ENCODE results near the gene FRS3. TPM values are rescaled to one million over a fixed set of nuclear protein-coding genes. Genes with fewer than 3 reads are reported as not detected.
"Not testable (repeated sequence)": the region's sequence is repeated elsewhere in the genome, so short reads cannot be mapped to it uniquely, and the experiment has no call there.

FRS3 gene
- total and polyA plus RNA-seq, 9 donors = 1.00 to 8.4 (median 6.2) TPM

DNA sequence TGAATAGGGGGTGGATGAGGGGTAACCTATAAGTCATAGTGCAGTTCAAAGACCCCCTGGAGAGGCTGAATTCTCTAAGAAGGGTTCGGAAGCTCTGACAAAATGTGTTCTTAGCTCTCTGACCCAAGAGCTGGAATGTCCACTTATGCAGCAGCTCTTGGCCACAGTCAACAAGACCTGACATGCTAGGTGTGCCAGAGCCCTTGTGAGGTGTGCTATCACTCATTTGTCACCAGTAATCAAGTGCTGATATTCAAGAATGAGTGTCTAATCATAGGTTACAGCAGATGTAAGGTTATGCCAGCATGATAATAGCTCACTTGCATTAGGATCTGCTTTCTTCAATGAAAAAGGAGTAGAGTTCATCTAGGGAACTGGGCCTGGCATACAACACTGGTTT, 35.9 kb upstream of the FRS3 start:
- H3K36me3 ChIP-seq = no peaks in the 10 kb centered on the region
- H3K4me1 ChIP-seq (ENCODE audit: insufficient read depth) = no peaks in the 10 kb centered on the region
- no peak for DNase-seq
- no peaks in the 10 kb centered on the region for H3K9me3 ChIP-seq
- no peak overlapping the region for H3K4me3 ChIP-seq
- intact Hi-C loops (cut with DNase I) = no loop called here
- no peaks in the 10 kb centered on the region for H3K27me3 ChIP-seq
- WGBS, 3 donors = 92 to 98% (median 92%) methylated on average over 1 of the region's 1 CpG
- H3K27ac ChIP-seq = no peak overlapping the region
- TF ChIP-seq POLR2A (IDR thresholded peaks at IDR 0.05) (no peak), EP300 (IDR thresholded peaks at IDR 0.05) (no peak)
- TF ChIP-seq, protein P1, sequence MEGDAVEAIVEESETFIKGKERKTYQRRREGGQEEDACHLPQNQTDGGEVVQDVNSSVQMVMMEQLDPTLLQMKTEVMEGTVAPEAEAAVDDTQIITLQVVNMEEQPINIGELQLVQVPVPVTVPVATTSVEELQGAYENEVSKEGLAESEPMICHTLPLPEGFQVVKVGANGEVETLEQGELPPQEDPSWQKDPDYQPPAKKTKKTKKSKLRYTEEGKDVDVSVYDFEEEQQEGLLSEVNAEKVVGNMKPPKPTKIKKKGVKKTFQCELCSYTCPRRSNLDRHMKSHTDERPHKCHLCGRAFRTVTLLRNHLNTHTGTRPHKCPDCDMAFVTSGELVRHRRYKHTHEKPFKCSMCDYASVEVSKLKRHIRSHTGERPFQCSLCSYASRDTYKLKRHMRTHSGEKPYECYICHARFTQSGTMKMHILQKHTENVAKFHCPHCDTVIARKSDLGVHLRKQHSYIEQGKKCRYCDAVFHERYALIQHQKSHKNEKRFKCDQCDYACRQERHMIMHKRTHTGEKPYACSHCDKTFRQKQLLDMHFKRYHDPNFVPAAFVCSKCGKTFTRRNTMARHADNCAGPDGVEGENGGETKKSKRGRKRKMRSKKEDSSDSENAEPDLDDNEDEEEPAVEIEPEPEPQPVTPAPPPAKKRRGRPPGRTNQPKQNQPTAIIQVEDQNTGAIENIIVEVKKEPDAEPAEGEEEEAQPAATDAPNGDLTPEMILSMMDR (IDR thresholded peaks at IDR 0.05) = no peak

DNA sequence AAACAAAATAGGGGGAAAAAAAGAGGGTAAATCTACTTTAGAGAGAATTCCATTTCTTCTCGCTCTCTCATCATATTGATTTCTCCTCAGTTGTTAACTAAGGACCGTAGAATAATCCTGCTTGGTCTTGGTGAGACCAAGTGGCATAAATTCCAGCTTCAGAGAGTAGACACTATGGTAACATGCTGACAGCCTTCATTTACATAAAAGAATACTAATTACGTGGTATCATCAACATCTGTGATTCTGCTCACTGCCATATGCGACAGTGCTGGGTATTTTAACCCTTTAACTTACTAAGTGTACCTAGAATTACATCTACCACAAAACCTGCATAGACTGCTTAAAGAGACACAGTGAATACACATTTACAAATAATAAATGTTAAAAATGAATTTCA, 34.9 kb upstream of the FRS3 start:
- Histone ChIP-seq H3K27ac (no peak overlapping the region), H3K4me1 (ENCODE audit: insufficient read depth) (no peaks in the 10 kb centered on the region), H3K36me3 (no peaks in the 10 kb centered on the region), H3K4me3 (no peak overlapping the region), H3K27me3 (no peaks in the 10 kb centered on the region), H3K9me3 (no peaks in the 10 kb centered on the region)
- TF ChIP-seq EP300 (IDR thresholded peaks at IDR 0.05) (no peak), POLR2A (IDR thresholded peaks at IDR 0.05) (no peak)
- TF ChIP-seq, protein P1 (IDR thresholded peaks at IDR 0.05) = no peak
- WGBS, 3 donors = 70 to 75% (median 75%) methylated on average over 4 of the region's 4 CpGs
- no peak for DNase-seq
- intact Hi-C loops (cut with DNase I) = no loop called here

DNA sequence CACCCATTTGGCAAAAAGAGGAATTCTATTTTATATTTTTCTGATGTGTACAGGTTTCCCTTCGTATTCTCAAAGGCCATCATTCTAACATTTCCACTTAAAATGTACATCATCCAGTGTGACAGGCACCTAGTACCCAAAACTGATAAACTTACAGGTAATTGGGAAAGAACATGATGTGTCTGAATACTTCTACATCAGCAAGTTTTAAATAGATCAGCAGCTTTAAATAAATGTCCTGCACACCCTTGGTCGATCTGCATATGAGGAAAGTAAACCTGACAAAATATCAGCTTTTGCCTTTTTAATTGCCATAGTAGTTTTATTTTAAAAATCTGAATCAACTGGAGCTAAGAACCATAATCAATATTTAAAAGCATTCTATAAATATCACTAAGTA, 34.3 kb upstream of the FRS3 start:
- Histone ChIP-seq H3K27ac (no peak overlapping the region), H3K36me3 (no peaks in the 10 kb centered on the region), H3K4me3 (no peak overlapping the region), H3K4me1 (ENCODE audit: insufficient read depth) (no peaks in the 10 kb centered on the region), H3K27me3 (no peaks in the 10 kb centered on the region), H3K9me3 (no peaks in the 10 kb centered on the region)
- TF ChIP-seq POLR2A (IDR thresholded peaks at IDR 0.05) (no peak), EP300 (IDR thresholded peaks at IDR 0.05) (no peak)
- TF ChIP-seq, protein P1 (IDR thresholded peaks at IDR 0.05) = no peak
- WGBS, 3 donors = 86 to 87% (median 87%) methylated on average over 2 of the region's 2 CpGs
- intact Hi-C loops (cut with DNase I) = no loop called here
- no peak for DNase-seq

DNA sequence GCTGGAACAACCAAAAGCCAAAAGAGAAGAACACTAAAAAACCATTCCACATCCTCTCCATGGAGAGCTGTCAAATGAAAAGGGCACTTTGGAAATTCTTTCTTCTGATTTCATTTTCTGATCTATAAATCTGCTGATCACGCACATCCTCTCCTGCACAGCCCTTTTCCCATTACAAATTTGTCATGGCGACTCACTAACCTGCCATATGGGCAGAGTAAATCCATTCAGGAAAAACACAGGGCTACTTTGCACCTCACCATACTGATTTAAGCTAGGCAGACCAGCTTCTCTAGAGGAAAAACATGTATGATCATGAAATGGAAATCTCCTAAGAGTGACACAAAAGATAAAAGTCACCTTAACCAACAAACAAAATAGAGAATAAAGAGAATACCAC, 33.8 kb upstream of the FRS3 start:
- no peak for DNase-seq
- TF ChIP-seq POLR2A (IDR thresholded peaks at IDR 0.05) (no peak), EP300 (IDR thresholded peaks at IDR 0.05) (no peak)
- TF ChIP-seq, protein P1 (IDR thresholded peaks at IDR 0.05) = no peak
- no peaks in the 10 kb centered on the region for H3K27me3 ChIP-seq
- intact Hi-C loops (cut with DNase I) = no loop called here
- 85 to 87% (median 86%) methylated on average over 2 of the region's 2 CpGs for WGBS, 3 donors
- H3K36me3 ChIP-seq = no peaks in the 10 kb centered on the region
- no peaks in the 10 kb centered on the region for H3K4me1 ChIP-seq (ENCODE audit: insufficient read depth)
- no peak overlapping the region for H3K4me3 ChIP-seq
- no peaks in the 10 kb centered on the region for H3K9me3 ChIP-seq
- no peak overlapping the region for H3K27ac ChIP-seq

DNA sequence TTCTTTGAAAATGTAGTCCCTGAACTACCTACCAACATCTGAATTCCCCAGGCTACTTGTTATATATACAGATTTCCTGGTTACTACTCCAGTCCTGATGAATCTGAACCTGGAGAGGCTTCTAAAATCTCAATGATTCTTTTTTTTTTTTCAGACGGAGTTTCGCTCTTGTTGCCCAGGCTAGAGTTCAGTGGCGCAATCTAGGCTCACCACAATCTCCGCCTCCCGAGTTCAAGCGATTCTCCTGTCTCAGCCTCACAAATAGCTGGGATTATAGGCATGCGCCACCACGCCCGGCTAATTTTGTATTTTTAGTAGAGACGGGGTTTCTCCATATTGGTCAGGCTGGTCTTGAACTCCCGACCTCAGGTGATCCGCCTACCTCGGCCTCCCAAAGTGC, 32.2 kb upstream of the FRS3 start:
- H3K4me1 ChIP-seq (ENCODE audit: insufficient read depth); intact Hi-C loops (cut with DNase I); H3K9me3 ChIP-seq; DNase-seq; H3K36me3 ChIP-seq; H3K27ac ChIP-seq; H3K27me3 ChIP-seq; H3K4me3 ChIP-seq: not testable (repeated sequence)
- WGBS, 3 donors = 96 to 97% (median 96%) methylated on average over 12 to 13 of the region's 13 CpGs
